ENCODE measurements around the gene ZNF267.
A peak's percentile ranks its signal among the peaks of the same experiment; 100 is the strongest.

The ZNF267 gene

DNA sequence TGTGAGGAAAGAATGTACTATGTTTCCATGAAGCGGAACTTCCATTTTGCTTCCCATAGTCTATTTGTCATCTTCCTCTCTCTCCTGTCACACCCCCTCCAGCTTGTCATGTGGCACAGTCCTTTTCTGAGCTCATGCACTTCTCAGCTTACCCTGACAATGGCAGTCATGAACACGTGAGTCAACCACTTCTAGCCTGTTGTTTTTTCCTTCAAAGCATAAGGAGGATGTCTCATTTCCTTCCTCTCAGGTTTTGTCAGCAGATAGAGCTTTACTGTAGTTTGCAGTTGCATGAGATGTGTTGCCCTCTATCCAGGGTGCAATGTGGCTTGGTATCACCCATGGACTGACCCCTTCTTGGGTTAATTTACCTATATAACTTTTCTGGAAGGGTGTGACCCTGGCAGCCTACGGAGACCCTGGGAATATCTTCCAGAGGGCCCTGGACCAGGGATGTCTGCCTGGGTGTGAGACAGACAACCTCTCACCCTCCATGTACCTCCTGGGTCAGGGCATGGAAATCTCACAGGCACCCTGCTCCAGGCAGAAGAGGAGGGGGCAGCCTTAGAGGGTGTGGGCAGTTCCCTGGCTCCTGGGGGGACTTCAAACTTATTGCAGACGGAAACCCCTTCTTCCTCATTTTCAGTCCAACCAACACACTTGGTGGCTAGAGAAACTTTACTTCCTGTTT lies 4.0 kb upstream of the ZNF267 start:
- TF ChIP-seq POLR2AphosphoS5 (IDR thresholded peaks at IDR 0.05; ENCODE audit: low read depth) (peak; percentile 51; the same call in 1 of the 2 replicates), SPI1 (IDR thresholded peaks at IDR 0.05; ENCODE audit: borderline replicate concordance, low read depth) (peak; percentile 67; the same call in 1 of the 2 replicates)
- TF ChIP-seq, protein P1, sequence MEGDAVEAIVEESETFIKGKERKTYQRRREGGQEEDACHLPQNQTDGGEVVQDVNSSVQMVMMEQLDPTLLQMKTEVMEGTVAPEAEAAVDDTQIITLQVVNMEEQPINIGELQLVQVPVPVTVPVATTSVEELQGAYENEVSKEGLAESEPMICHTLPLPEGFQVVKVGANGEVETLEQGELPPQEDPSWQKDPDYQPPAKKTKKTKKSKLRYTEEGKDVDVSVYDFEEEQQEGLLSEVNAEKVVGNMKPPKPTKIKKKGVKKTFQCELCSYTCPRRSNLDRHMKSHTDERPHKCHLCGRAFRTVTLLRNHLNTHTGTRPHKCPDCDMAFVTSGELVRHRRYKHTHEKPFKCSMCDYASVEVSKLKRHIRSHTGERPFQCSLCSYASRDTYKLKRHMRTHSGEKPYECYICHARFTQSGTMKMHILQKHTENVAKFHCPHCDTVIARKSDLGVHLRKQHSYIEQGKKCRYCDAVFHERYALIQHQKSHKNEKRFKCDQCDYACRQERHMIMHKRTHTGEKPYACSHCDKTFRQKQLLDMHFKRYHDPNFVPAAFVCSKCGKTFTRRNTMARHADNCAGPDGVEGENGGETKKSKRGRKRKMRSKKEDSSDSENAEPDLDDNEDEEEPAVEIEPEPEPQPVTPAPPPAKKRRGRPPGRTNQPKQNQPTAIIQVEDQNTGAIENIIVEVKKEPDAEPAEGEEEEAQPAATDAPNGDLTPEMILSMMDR (IDR thresholded peaks at IDR 0.05; ENCODE audit: insufficient read depth, low read length) = no peak
- H3K4me3 ChIP-seq (replicated peaks; ENCODE audit: insufficient read depth, low read length) = no peak overlapping the region
- H3K27ac ChIP-seq (replicated peaks) = peak overlapping the region; percentile 85
- DNase-seq (ENCODE audit: low read depth in 1 of 2, low spot score in 1 of 2) = peak; percentile 96 to 97
- H3K27me3 ChIP-seq (ENCODE audit: insufficient read depth, poor library complexity, severe bottlenecking) = no peaks in the 10 kb centered on the region

DNA sequence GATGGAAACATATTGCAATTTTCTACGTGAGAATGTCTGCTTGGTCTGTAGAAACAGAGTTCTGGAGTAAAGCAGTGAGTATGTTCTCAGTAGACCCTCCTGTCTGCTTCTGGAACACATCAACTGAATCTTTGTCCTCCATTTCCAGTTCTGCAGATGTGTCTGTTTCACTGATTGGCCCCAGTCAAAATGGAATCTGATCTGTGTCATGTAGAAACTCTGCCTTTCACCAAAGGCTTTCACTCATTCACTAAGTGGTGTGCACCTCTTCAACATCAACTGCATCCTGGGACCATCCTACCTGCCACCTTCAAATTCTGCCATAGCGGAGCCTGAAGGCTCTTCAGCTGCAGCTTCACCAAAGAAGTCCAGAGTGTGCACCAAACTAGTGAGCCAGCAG lies 2.8 kb upstream of the ZNF267 start:
- DNase-seq (ENCODE audit: low read depth in 1 of 2, low spot score in 1 of 2) = no peak
- TF ChIP-seq GABPA (IDR thresholded peaks at IDR 0.05; ENCODE audit: low read depth) (no peak), SPI1 (IDR thresholded peaks at IDR 0.05; ENCODE audit: borderline replicate concordance, low read depth) (no peak), POLR2AphosphoS5 (IDR thresholded peaks at IDR 0.05; ENCODE audit: low read depth) (no peak)
- TF ChIP-seq, protein P2, sequence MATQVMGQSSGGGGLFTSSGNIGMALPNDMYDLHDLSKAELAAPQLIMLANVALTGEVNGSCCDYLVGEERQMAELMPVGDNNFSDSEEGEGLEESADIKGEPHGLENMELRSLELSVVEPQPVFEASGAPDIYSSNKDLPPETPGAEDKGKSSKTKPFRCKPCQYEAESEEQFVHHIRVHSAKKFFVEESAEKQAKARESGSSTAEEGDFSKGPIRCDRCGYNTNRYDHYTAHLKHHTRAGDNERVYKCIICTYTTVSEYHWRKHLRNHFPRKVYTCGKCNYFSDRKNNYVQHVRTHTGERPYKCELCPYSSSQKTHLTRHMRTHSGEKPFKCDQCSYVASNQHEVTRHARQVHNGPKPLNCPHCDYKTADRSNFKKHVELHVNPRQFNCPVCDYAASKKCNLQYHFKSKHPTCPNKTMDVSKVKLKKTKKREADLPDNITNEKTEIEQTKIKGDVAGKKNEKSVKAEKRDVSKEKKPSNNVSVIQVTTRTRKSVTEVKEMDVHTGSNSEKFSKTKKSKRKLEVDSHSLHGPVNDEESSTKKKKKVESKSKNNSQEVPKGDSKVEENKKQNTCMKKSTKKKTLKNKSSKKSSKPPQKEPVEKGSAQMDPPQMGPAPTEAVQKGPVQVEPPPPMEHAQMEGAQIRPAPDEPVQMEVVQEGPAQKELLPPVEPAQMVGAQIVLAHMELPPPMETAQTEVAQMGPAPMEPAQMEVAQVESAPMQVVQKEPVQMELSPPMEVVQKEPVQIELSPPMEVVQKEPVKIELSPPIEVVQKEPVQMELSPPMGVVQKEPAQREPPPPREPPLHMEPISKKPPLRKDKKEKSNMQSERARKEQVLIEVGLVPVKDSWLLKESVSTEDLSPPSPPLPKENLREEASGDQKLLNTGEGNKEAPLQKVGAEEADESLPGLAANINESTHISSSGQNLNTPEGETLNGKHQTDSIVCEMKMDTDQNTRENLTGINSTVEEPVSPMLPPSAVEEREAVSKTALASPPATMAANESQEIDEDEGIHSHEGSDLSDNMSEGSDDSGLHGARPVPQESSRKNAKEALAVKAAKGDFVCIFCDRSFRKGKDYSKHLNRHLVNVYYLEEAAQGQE (IDR thresholded peaks at IDR 0.05; ENCODE audit: insufficient replicate concordance, low read depth) = no peak
- TF ChIP-seq, protein P1 (IDR thresholded peaks at IDR 0.05; ENCODE audit: insufficient read depth, low read length) = no peak
- Histone ChIP-seq H3K4me3 (replicated peaks; ENCODE audit: insufficient read depth, low read length) (no peak overlapping the region), H3K27ac (replicated peaks) (peak overlapping the region; percentile 85), H3K27me3 (ENCODE audit: insufficient read depth, poor library complexity, severe bottlenecking) (no peaks in the 10 kb centered on the region)

DNA sequence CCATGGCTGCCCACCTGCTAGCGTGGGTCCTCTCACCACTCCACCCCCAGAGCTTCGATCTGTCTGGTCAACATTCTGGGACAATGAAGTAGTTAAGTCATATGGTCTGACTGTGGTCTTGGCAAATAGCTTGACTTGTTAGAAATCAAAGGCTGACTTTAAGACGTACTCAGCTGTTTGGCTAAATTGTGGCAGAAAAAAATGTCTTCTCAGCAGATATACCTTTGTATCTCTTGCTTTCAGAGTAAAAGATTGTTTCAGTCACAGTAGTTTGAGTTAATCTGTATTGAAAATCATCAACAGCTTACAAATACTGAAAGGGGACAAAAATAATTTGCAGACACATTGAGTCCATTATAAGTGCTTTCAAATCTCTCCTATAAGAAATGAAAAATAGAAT lies 2.1 kb upstream of the ZNF267 start:
- no peak for TF ChIP-seq POLR2AphosphoS5 (IDR thresholded peaks at IDR 0.05; ENCODE audit: low read depth)
- no peak for TF ChIP-seq SPI1 (IDR thresholded peaks at IDR 0.05; ENCODE audit: borderline replicate concordance, low read depth)
- no peak for TF ChIP-seq GABPA (IDR thresholded peaks at IDR 0.05; ENCODE audit: low read depth)
- TF ChIP-seq, protein P2 (IDR thresholded peaks at IDR 0.05; ENCODE audit: insufficient replicate concordance, low read depth) = no peak
- TF ChIP-seq, protein P1 (IDR thresholded peaks at IDR 0.05; ENCODE audit: insufficient read depth, low read length) = no peak
- DNase-seq (ENCODE audit: low read depth in 1 of 2, low spot score in 1 of 2) = no peak
- no peak overlapping the region for H3K27ac ChIP-seq (replicated peaks)
- no peak overlapping the region for H3K4me3 ChIP-seq (replicated peaks; ENCODE audit: insufficient read depth, low read length)
- H3K27me3 ChIP-seq (ENCODE audit: insufficient read depth, poor library complexity, severe bottlenecking) = no peaks in the 10 kb centered on the region
